Tibial nerve (tissue), 4 donors: ENCODE data around the gene KRTAP4-7. TPM values are rescaled to one million over a fixed set of nuclear protein-coding genes. Genes with fewer than 3 reads are reported as not detected.
"Not testable (repeated sequence)": the region's sequence is repeated elsewhere in the genome, so short reads cannot be mapped to it uniquely, and the experiment has no call there.

Experiments used
- DNase-seq, 2 donors: peaks; one replicate each; pipeline ENCODE4 v3.0.0-alpha.2; 2019; ENCODE audit warnings: low spot score in 2 of 2
- H3K27ac ChIP-seq, 4 donors: fragments of 200-600 bp; sonication (generic) in 3 of 4; one replicate each; pipeline ENCODE4 v1.5.1; 2017 to 2019; ENCODE audit warnings: mild to moderate bottlenecking in 1 of 4
- H3K27me3 ChIP-seq, 2 donors: fragments of 200-600 bp; sonication (generic) in 1 of 2; one replicate each; pipeline versions ENCODE4 v1.5.1 to v1.6.0; 2017 to 2019
- H3K36me3 ChIP-seq, 3 donors: fragments of 200-600 bp; sonication (generic); one replicate each; pipeline ENCODE4 v1.5.1; 2018 to 2019
- H3K4me1 ChIP-seq, 4 donors: fragments of 200-600 bp; sonication (generic) in 3 of 4; one replicate each; pipeline ENCODE4 v1.5.1; 2017 to 2019
- H3K4me3 ChIP-seq, 4 donors: fragments of 200-600 bp; sonication (generic) in 3 of 4; one replicate each; pipeline ENCODE4 v1.5.1; 2017 to 2019; ENCODE audit warnings: mild to moderate bottlenecking in 1 of 4, moderate library complexity in 1 of 4
- H3K9me3 ChIP-seq, 4 donors: fragments of 200-600 bp; sonication (generic) in 3 of 4; one replicate each; pipeline ENCODE4 v1.5.1; 2017 to 2019
- EP300 ChIP-seq, 2 donors: sonication (generic); formaldehyde crosslinking; IDR thresholded peaks; one replicate each; pipeline ENCODE4 v1.6.1; 2017; ENCODE audit warnings: antibody characterized with exemption in 2 of 2, mild to moderate bottlenecking in 1 of 2
- POLR2A ChIP-seq, 2 donors: fragments of 450-650 bp; IDR thresholded peaks; one replicate each; pipeline ENCODE4 v1.6.1; 2017; ENCODE audit warnings: antibody characterized with exemption in 2 of 2, mild to moderate bottlenecking in 2 of 2, moderate library complexity in 2 of 2
- WGBS, 2 donors: methylation state at CpG; one replicate each; pipeline ENCODE4 v1.1.5; 2018; 5-methylcytosine and 5-hydroxymethylcytosine counted together
- total RNA-seq, 4 donors: library from RNA; depleted of rRNA; stranded (reverse); fragments of >200 nt; gene quantifications; one replicate each; pipeline ENCODE4 v1.1.0, GENCODE V29; 2016
- TF ChIP-seq, protein P1 (sequence below), 5 experiments: fragments of 200-600 bp in 3 of 5; fragments of 450-650 bp in 2 of 5; sonication (generic) in 3 of 5; IDR thresholded peaks; one replicate each; pipeline ENCODE4 v1.5.1; 2016 to 2019; ENCODE audit warnings: antibody characterized with exemption in 5 of 5, mild to moderate bottlenecking in 3 of 5, moderate library complexity in 2 of 5

Gene KRTAP4-7
- total RNA-seq, 4 donors from 2014 or later, result not detected

- H3K27me3 ChIP-seq, result no peaks in the 10 kb centered on the region
- WGBS, 2 donors, result 45 to 46% methylated on average over 5 of the region's 5 CpGs
- H3K9me3 ChIP-seq, result no peaks in the 10 kb centered on the region
- no peak for DNase-seq
- H3K27ac ChIP-seq, result no peak overlapping the region
- no peak for TF ChIP-seq POLR2A (IDR thresholded peaks at IDR 0.05)
- no peak for TF ChIP-seq EP300 (IDR thresholded peaks at IDR 0.05)
- TF ChIP-seq, protein P1, sequence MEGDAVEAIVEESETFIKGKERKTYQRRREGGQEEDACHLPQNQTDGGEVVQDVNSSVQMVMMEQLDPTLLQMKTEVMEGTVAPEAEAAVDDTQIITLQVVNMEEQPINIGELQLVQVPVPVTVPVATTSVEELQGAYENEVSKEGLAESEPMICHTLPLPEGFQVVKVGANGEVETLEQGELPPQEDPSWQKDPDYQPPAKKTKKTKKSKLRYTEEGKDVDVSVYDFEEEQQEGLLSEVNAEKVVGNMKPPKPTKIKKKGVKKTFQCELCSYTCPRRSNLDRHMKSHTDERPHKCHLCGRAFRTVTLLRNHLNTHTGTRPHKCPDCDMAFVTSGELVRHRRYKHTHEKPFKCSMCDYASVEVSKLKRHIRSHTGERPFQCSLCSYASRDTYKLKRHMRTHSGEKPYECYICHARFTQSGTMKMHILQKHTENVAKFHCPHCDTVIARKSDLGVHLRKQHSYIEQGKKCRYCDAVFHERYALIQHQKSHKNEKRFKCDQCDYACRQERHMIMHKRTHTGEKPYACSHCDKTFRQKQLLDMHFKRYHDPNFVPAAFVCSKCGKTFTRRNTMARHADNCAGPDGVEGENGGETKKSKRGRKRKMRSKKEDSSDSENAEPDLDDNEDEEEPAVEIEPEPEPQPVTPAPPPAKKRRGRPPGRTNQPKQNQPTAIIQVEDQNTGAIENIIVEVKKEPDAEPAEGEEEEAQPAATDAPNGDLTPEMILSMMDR (IDR thresholded peaks at IDR 0.05), result no peak
- no peaks in the 10 kb centered on the region for H3K4me1 ChIP-seq
- H3K36me3 ChIP-seq, result no peaks in the 10 kb centered on the region
- no peak overlapping the region for H3K4me3 ChIP-seq
These were observed 32.3 kb downstream of the KRTAP4-7 start for GRCh38 chr17:41116297-41116696.

DNA sequence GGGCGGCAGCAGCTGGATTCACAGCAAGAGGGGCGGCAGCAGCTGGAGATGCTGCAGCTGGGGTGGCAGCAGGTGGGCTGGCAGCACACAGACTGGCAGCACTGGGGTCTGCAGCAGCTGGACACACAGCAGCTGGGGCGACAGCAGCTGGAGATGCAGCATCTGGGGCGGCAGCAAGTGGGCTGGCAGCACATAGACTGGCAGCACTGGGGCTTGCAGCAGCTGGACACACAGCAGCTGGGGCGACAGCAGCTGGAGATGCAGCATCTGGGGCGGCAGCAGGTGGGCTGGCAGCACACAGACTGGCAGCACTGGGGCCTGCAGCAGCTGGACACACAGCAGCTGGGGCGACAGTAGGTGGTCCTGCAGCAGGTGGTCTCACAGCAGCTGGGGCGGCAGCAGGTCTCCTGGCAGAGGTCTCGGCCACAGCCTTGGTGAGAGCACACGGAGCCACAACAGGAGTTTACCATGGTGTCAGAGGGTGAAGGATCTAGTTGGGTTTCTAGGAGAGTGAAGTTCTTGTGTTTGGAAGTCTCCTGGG lies 34.0 kb downstream of the KRTAP4-7 start, which contains the start of gene KRTAP4-11:
TSS of gene KRTAP4-11 (minus strand) at position 528 of the 541 bp plus-strand sequence. CDS start at position 470, 58 bp downstream.
- not testable (repeated sequence) for H3K4me1 ChIP-seq, H3K9me3 ChIP-seq, H3K27ac ChIP-seq, H3K4me3 ChIP-seq, H3K27me3 ChIP-seq, DNase-seq, H3K36me3 ChIP-seq
- 72 to 80% methylated on average over 10 of the region's 10 CpGs for WGBS, 2 donors

DNA sequence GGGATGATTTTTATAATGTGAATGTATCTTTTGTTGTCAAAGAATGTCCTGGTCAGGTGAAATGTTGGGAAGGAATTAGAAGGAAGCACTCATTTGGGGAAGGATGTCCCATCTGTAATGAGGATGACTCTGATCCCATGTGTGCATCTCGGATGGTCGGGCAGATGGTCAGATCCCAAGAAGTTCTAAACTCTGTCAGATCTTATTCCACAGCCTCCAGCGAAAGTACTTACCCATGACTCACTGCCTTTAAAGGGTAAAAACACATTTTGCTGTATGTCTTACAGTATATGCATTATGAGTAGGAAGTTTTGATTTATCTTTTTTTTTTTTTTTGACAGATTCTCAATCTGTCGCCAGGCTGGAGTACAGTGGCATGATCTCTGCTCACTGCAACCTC lies 34.8 kb downstream of the KRTAP4-7 start:
- DNase-seq, result no peak
- TF ChIP-seq POLR2A (IDR thresholded peaks at IDR 0.05) (no peak), EP300 (IDR thresholded peaks at IDR 0.05) (no peak)
- TF ChIP-seq, protein P1 (IDR thresholded peaks at IDR 0.05), result no peak
- no peaks in the 10 kb centered on the region for H3K36me3 ChIP-seq
- no peaks in the 10 kb centered on the region for H3K4me1 ChIP-seq
- H3K4me3 ChIP-seq, result no peak overlapping the region
- 85 to 88% methylated on average over 4 of the region's 4 CpGs for WGBS, 2 donors
- no peaks in the 10 kb centered on the region for H3K27me3 ChIP-seq
- no peaks in the 10 kb centered on the region for H3K9me3 ChIP-seq
- no peak overlapping the region for H3K27ac ChIP-seq

DNA sequence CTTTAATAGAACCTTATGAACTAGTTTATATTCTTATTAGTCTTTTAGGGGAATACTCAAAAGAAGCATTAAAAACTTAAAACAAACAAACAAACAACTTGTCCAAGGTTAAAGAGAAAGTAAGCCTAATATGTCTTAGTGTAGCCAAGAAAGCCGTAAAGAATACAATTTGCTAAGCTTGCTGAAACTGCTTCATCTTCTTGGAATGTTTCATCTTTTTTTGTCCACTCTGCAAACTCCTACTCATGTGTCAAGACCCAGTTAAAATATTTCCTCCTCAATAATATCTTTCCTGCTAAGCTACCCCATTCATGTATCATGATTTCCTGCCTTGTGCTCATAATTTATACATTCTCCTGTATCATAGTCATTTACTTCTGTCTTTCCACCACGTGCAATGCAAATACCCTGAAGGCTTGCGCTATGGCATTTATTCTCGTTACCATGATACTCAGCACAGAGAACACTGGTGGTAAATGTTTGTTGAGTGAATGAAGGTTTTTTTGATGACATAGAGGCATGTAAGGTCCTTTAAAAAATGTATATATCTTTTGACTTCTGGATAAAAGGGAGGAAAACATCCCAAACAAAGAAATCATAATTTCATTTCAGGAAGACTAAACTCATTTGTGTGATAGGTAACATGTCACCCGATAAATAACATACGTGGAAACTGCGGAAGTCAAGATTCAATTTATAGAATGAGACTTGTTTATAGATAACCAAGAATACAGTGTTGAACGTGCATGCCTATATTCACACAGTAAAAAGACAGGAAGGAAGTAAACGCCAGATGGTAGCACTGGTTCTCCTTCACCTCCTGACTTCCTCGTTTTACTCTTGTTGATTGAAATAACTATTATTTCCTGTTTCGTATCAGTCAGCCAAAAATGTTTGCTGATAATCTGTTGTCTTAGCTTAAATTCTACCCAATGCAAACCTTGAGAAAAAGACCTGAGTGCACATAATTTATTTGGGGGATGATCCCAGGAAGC lies 36.0 kb downstream of the KRTAP4-7 start:
- H3K36me3 ChIP-seq, H3K4me1 ChIP-seq, H3K27me3 ChIP-seq, DNase-seq, H3K9me3 ChIP-seq, H3K4me3 ChIP-seq, H3K27ac ChIP-seq: not testable (repeated sequence)
- WGBS, 2 donors, result 58 to 67% methylated on average over 11 of the region's 11 CpGs

DNA sequence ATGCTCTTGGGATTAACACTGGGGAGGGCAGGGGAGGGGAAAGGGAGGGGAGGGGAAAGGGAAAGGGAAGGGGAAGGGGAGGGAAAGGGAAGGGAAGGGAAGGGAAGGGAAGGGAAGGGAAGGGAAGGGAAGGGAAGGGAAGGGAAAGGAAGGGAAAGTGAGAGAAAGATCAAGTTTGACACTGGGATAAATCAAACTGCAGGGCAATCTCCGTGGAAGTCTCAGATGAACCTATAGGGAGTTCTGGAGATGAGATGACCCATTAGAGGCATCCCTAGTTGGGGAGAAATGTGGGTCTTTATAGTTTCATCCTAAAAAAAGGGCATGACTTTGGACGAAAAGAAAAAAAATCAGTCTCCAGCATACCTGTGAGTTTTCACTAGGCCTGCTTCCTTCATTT lies 37.8 kb downstream of the KRTAP4-7 start:
- WGBS, 2 donors, result 88 to 94% methylated on average over 2 of the region's 2 CpGs
- H3K27me3 ChIP-seq, result peaks cover 0 to 4% of the 10 kb centered on the region in 2 donors
- H3K4me1 ChIP-seq, result no peaks in the 10 kb centered on the region
- TF ChIP-seq POLR2A (IDR thresholded peaks at IDR 0.05) (no peak), EP300 (IDR thresholded peaks at IDR 0.05) (no peak)
- TF ChIP-seq, protein P1 (IDR thresholded peaks at IDR 0.05), result no peak
- no peak overlapping the region for H3K27ac ChIP-seq
- no peak for DNase-seq
- no peaks in the 10 kb centered on the region for H3K36me3 ChIP-seq
- no peak overlapping the region for H3K4me3 ChIP-seq
- no peaks in the 10 kb centered on the region for H3K9me3 ChIP-seq

DNA sequence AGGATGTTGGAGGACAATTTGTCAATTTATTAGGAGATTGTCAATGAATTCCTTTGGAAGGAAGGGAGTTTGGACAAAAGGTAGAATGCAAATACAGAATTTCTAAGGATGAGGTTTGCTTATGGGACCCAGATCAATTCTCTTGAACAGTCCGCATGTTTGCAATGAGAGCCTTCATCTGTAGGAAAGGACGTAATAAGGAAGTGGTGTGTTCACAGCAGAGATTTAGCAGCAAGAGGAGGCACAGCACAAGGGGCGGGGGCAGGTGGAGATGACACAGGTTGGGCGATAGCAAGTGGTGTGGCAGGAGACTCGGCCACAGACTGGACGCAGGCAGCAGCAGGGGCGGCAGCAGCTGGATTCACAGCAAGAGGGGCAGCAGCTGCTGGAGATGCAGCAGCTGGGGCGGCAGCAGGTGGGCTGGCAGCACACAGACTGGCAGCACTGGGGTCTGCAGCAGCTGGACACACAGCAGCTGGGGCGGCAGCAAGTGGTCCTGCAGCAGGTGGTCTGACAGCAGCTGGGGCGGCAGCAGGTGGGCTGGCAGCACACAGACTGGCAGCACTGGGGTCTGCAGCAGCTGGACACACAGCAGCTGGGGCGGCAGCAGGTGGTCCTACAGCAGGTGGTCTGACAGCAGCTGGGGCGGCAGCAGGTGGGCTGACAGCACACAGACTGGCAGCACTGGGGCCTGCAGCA lies 39.5 kb downstream of the KRTAP4-7 start:
- not testable (repeated sequence) for H3K27ac ChIP-seq, H3K4me1 ChIP-seq, H3K9me3 ChIP-seq, H3K36me3 ChIP-seq, DNase-seq, H3K4me3 ChIP-seq, H3K27me3 ChIP-seq
- WGBS, 2 donors, result 88 to 93% methylated on average over 10 to 11 of the region's 12 CpGs

DNA sequence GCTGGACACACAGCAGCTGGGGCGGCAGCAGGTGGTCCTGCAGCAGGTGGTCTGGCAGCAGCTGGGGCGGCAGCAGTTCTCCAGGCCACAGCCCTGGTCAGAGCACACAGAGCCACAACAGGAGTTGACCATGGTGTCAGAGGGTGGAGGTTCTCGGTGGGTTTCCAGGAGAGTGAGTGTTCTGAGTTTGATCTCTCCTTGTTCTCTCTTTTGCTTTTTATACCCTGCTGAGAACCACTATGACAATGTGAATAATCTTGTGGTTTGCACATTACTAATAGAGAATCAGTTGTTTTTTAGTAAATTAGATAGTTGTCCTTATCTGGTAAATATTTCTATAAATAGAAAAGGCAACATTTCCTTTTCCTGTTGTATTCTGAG lies 40.0 kb downstream of the KRTAP4-7 start, which contains the start of gene KRTAP4-12:
TSS of gene KRTAP4-12 (minus strand) at position 192 of the 381 bp plus-strand sequence. CDS start at position 132, 60 bp downstream.
- H3K4me3 ChIP-seq, H3K36me3 ChIP-seq, H3K9me3 ChIP-seq, H3K4me1 ChIP-seq, DNase-seq, H3K27ac ChIP-seq, H3K27me3 ChIP-seq: not testable (repeated sequence)
- WGBS, 2 donors, result 77 to 78% methylated on average over 3 of the region's 3 CpGs
